GM18499 (cell line): ENCODE data around the gene LRRC26.
"Not testable (repeated sequence)": the region's sequence is repeated elsewhere in the genome, so short reads cannot be mapped to it uniquely, and the experiment has no call there.

ENCODE experiments used
- ATAC-seq: cut with Tn5 transposase; IDR thresholded peaks from one replicate; pipeline ENCODE4 v1.9.1; 2021; ENCODE audit warnings: moderate number of reproducible peaks; ENCODE audit not compliant: insufficient read depth, unreplicated experiment

Gene LRRC26

GRCh38 chr9:137140151-137141012, 29.5 kb downstream of the LRRC26 start:
- no peak for ATAC-seq

GRCh38 chr9:137139468-137140150, 30.2 kb downstream of the LRRC26 start:
- ATAC-seq: no peak

GRCh38 chr9:137138722-137139467, 31.0 kb downstream of the LRRC26 start, which contains the start of gene GRIN1:
GRIN1 (plus strand) TSS chr9:137139154; CDS start chr9:137139487, 333 bp downstream.
- no peak for ATAC-seq

DNA sequence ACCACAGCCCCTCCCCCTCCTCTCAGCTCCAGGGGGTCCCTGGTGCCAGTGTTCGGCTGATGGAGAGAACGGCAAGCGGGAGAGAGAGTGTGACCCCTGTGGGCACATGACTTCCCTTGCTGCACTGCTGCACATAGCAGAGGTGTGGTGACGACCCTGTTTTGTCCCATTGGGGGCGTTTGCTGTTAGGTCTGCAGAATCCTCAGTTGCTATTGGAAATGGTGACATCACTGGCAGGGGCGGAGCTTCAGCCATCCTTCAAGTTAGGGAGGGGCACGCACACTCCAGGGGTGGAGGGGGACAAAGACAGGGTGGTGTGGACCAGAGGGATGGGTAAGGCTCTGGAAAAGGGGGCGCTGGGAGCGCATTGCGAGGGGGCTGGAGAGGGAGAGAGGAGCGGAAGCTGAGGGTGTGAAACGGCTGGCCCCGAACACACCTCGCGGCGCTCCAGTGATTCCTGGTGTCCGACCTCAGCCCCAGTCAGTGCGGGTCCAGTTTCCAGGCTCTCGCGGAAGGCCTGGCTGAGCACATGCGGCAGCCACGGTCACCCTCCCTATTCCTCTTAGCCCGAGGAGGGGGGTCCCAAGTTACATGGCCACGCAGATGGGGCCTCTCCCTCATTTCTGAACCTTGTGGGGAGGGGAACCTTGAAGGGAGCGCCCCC, 31.7 kb downstream of the LRRC26 start:
- ATAC-seq: no peak

GRCh38 chr9:137136881-137137607, 32.8 kb downstream of the LRRC26 start:
- ATAC-seq: no peak

DNA sequence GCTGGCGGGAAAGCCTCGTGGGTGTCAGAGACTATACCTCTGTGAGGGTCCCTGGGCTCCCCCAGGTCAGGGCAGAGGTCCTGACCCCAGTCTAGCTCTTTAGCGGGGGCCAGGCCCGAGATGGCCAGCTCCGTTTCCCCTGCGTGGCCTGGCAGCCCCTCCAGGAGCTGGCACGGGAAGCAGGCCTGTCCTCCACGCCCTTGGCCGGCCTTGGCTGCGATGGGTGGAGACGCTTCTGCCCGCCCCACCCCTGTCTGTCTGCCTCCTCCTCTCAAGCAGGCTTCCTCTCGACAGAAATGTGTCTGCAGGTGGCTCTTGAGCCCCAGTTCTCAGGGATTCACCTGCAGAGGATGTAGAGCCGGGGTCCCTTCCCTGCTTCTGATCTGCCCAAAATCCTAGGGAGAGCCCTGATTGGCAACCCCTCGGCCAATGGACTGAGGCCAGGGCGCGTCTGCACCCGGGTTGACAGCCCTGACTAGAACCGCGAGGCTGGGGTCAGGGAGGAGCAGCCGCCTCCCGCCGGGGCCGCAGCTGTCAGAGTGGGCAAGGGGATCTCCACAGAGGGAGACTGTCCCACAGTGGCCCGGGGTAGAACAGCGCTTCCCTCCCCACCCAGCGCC, 33.5 kb downstream of the LRRC26 start:
- no peak for ATAC-seq

GRCh38 chr9:137135154-137135553, 34.7 kb downstream of the LRRC26 start:
- ATAC-seq: not testable (repeated sequence)

- ATAC-seq: no peak
Measured at GRCh38 chr9:137134191-137134590, 35.7 kb downstream of the LRRC26 start.

GRCh38 chr9:137130176-137130755, 39.6 kb downstream of the LRRC26 start:
- no peak for ATAC-seq

- no peak for ATAC-seq
Measured at GRCh38 chr9:137129456-137130175, 40.2 kb downstream of the LRRC26 start.

- no peak for ATAC-seq
Measured at GRCh38 chr9:137128862-137129455, 40.9 kb downstream of the LRRC26 start.

- ATAC-seq: no peak
Measured at GRCh38 chr9:137128158-137128861, 41.5 kb downstream of the LRRC26 start.

GRCh38 chr9:137127301-137128157, 42.3 kb downstream of the LRRC26 start:
- no peak for ATAC-seq

DNA sequence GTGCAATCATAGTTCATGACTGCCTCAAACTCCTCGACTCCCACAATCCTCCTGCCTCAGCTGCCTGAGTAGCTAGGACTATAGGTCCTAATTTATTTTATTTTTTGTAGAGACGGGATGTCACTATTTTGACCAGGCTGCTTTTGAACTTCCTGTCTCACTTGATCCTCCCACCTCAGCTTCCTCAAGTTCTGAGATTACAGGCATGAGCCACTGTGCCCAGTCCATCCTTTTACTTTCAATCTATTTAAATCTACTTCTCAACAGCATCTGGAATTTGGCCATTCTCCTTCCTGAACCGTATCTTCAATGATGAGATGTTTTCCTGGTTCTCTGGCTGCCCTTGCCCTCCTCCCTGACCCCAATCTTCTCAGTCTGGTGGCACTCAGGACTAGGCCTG, 43.1 kb downstream of the LRRC26 start:
- ATAC-seq: no peak

GRCh38 chr9:137123952-137124462, 45.8 kb downstream of the LRRC26 start:
- not testable (repeated sequence) for ATAC-seq

GRCh38 chr9:137123468-137123837, 46.4 kb downstream of the LRRC26 start:
- no peak for ATAC-seq
